H1 (cell line): ENCODE measurements around the gene FOXI2. TPM values are rescaled to one million over a fixed set of nuclear protein-coding genes. Genes with fewer than 3 reads are reported as not detected.

ENCODE experiments used
- CTCF ChIA-PET: fragments of 300-600 bp; sonication (Branson Sonifier 250); formaldehyde crosslinking; loops from one replicate; lab custom pipeline; 2021; ENCODE audit not compliant: partially characterized antibody; lab: Charles Lee
- POLR2A ChIA-PET: fragments of 300-600 bp; sonication (Branson Sonifier 250); formaldehyde crosslinking; loops from one replicate; lab custom pipeline; 2021; ENCODE audit warnings: inconsistent platforms; ENCODE audit not compliant: partially characterized antibody; lab: Charles Lee
- DNase-seq, 2 experiments: peaks; one replicate each; pipeline versions ENCODE4 v3.0.0 to v3.0.0-alpha.2; 2010 to 2022; ENCODE audit warnings: low spot score in 2 of 2, low read depth in 1 of 2, mixed read lengths in 1 of 2
- FAIRE-seq: peaks from 2 replicates; lab custom pipeline; 2011; peaks lifted over from hg19 to GRCh38; lab: Jason Lieb, UNC
- H2AFZ ChIP-seq: 2 replicates; pipeline ENCODE4 v1.8.1; 2012; ENCODE audit warnings: low read length, inconsistent platforms
- H2AK5ac ChIP-seq: 2 replicates; pipeline ENCODE4 v1.6.1; 2013; ENCODE audit warnings: low read depth, low read length
- H2BK120ac ChIP-seq: replicated peaks from 2 replicates; pipeline ENCODE3; 2013; ENCODE audit warnings: low read depth, low read length, inconsistent platforms
- H2BK12ac ChIP-seq: 2 replicates; pipeline ENCODE4 v1.6.1; 2013; ENCODE audit warnings: low read depth, low read length
- H2BK15ac ChIP-seq: 2 replicates; pipeline ENCODE4 v1.6.1; 2013; ENCODE audit warnings: low read length
- H2BK20ac ChIP-seq: 2 replicates; pipeline ENCODE4 v1.6.1; 2013; ENCODE audit warnings: low read length
- H2BK5ac ChIP-seq: 2 replicates; pipeline ENCODE4 v1.6.1; 2013; ENCODE audit warnings: low read depth, low read length
- H3K14ac ChIP-seq: 2 replicates; pipeline ENCODE4 v1.6.1; 2013; ENCODE audit warnings: inconsistent platforms; ENCODE audit not compliant: insufficient read length
- H3K18ac ChIP-seq: 2 replicates; pipeline ENCODE4 v1.6.1; 2013; ENCODE audit warnings: low read length; ENCODE audit errors: extremely low read depth
- H3K23ac ChIP-seq: 2 replicates; pipeline ENCODE4 v1.6.1; 2013; ENCODE audit warnings: inconsistent platforms; ENCODE audit not compliant: insufficient read length
- H3K23me2 ChIP-seq: 2 replicates; pipeline ENCODE4 v1.6.1; 2013; ENCODE audit warnings: low read depth, low read length
- H3K27ac ChIP-seq: 2 replicates; pipeline ENCODE4 v1.6.1; 2011; ENCODE audit warnings: low read depth, low read length, inconsistent platforms
- H3K27me3 ChIP-seq, 4 experiments: replicated peaks in 1 of 4; 1 replicate in 1 of 4; 2 replicates in 3 of 4; pipeline versions ENCODE4 v1.6.1 to v1.8.1; 2011 to 2013; ENCODE audit warnings: low read length in 3 of 4, mild to moderate bottlenecking in 3 of 4, inconsistent platforms in 2 of 4, mixed read lengths in 2 of 4, moderate library complexity in 1 of 4; ENCODE audit not compliant: control insufficient read depth in 3 of 4, insufficient read depth in 3 of 4; ENCODE audit errors: extremely low read depth in 1 of 4
- H3K36me3 ChIP-seq, 4 experiments: 2 replicates each; pipeline versions ENCODE4 v1.6.1 to v1.8.1; 2011 to 2013; ENCODE audit warnings: mild to moderate bottlenecking in 4 of 4, low read length in 3 of 4, moderate library complexity in 2 of 4, control low read depth in 1 of 4, inconsistent platforms in 1 of 4; ENCODE audit not compliant: insufficient read depth in 4 of 4, control insufficient read depth in 2 of 4
- H3K4ac ChIP-seq: replicated peaks from 2 replicates; pipeline ENCODE3; 2013; ENCODE audit warnings: low read length, low read depth, mixed read lengths, inconsistent platforms; ENCODE audit not compliant: insufficient read length
- H3K4me1 ChIP-seq, 4 experiments: replicated peaks in 1 of 4; 1 replicate in 1 of 4; 2 replicates in 3 of 4; pipeline versions ENCODE4 v1.6.1 to v1.8.1; 2011 to 2013; ENCODE audit warnings: low read length in 3 of 4, inconsistent platforms in 2 of 4, mixed read lengths in 1 of 4; ENCODE audit not compliant: insufficient read depth in 4 of 4, control insufficient read depth in 3 of 4
- H3K4me2 ChIP-seq, 2 experiments: 2 replicates each; pipeline versions ENCODE4 v1.6.1 to v1.8.1; 2011 to 2013; ENCODE audit warnings: low read depth in 2 of 2, low read length in 2 of 2, control low read depth in 1 of 2, inconsistent platforms in 1 of 2, mild to moderate bottlenecking in 1 of 2; ENCODE audit not compliant: insufficient read depth in 1 of 2
- H3K4me3 ChIP-seq, 4 experiments: fragments of 200-600, 300-600 bp in 1 of 4; sonication (generic), shearing (Covaris generic), sonication (Bioruptor Twin) in 1 of 4; 2 replicates each; pipeline versions ENCODE4 v1.5.1 to v1.8.1; 2011 to 2016; ENCODE audit warnings: low read length in 4 of 4, low read depth in 3 of 4, control low read depth in 2 of 4, inconsistent platforms in 2 of 4, mild to moderate bottlenecking in 2 of 4, mixed read lengths in 1 of 4, moderate library complexity in 1 of 4; ENCODE audit not compliant: insufficient read depth in 2 of 4; ENCODE audit errors: extremely low read depth in 1 of 4
- H3K56ac ChIP-seq: replicated peaks from 2 replicates; pipeline ENCODE3; 2013; ENCODE audit warnings: low read depth, mild to moderate bottlenecking, mixed read lengths, low read length, inconsistent platforms; ENCODE audit not compliant: insufficient read length
- H3K79me1 ChIP-seq: 2 replicates; pipeline ENCODE4 v1.6.1; 2013; ENCODE audit warnings: low read depth, low read length, control low read depth
- H3K79me2 ChIP-seq, 2 experiments: 2 replicates each; pipeline versions ENCODE4 v1.6.1 to v1.8.1; 2012 to 2013; ENCODE audit warnings: low read length in 2 of 2, mild to moderate bottlenecking in 2 of 2, inconsistent platforms in 1 of 2; ENCODE audit not compliant: insufficient read depth in 2 of 2, control insufficient read depth in 1 of 2
- H3K9ac ChIP-seq, 4 experiments: replicated peaks in 1 of 4; 1 replicate in 1 of 4; 2 replicates in 3 of 4; pipeline versions ENCODE4 v1.6.1 to v1.8.1; 2011 to 2013; ENCODE audit warnings: low read depth in 3 of 4, low read length in 3 of 4, control low read depth in 2 of 4, mild to moderate bottlenecking in 2 of 4, moderate library complexity in 2 of 4, inconsistent platforms in 1 of 4; ENCODE audit errors: extremely low read depth in 1 of 4
- H3K9me3 ChIP-seq, 2 experiments: 2 replicates each; pipeline versions ENCODE4 v1.6.1 to v1.8.1; 2012 to 2013; ENCODE audit warnings: mild to moderate bottlenecking in 2 of 2, moderate library complexity in 2 of 2, control low read depth in 1 of 2, inconsistent platforms in 1 of 2, low read depth in 1 of 2, low read length in 1 of 2, mixed read lengths in 1 of 2; ENCODE audit not compliant: insufficient read depth in 2 of 2
- H4K20me1 ChIP-seq, 2 experiments: replicated peaks in 1 of 2; 2 replicates each; pipeline versions ENCODE3 to v1.8.1; 2011 to 2013; ENCODE audit warnings: inconsistent platforms in 2 of 2, low read length in 2 of 2, mild to moderate bottlenecking in 1 of 2; ENCODE audit not compliant: insufficient read depth in 2 of 2, control insufficient read depth in 1 of 2
- H4K5ac ChIP-seq: 2 replicates; pipeline ENCODE4 v1.6.1; 2013; ENCODE audit warnings: low read length, low read depth, mixed read lengths, inconsistent platforms; ENCODE audit not compliant: insufficient read length
- H4K8ac ChIP-seq: 2 replicates; pipeline ENCODE4 v1.8.0; 2013; ENCODE audit warnings: mild to moderate bottlenecking, moderate library complexity, low read length, inconsistent platforms; ENCODE audit not compliant: insufficient read depth; ENCODE audit errors: extremely low read depth
- H4K91ac ChIP-seq: replicated peaks from 2 replicates; pipeline ENCODE3; 2013; ENCODE audit warnings: low read length, mixed read lengths, inconsistent platforms; ENCODE audit not compliant: insufficient read length
- ASH2L ChIP-seq: fragments of 200-600, 300-600 bp; sonication (generic); IDR thresholded peaks from one replicate; pipeline ENCODE4 v1.7.1; 2017; ENCODE audit warnings: low read length
- PHF8 ChIP-seq: fragments of 200-600 bp; sonication (generic); conservative IDR thresholded peaks from 2 replicates; pipeline ENCODE4 v1.7.1; 2012; ENCODE audit warnings: low read depth, mild to moderate bottlenecking, inconsistent platforms, low read length, moderate library complexity
- WGBS, 2 experiments: shearing (Covaris generic) in 1 of 2; methylation state at CpG; one replicate each; pipeline versions ENCODE4 v1.1.6 to v1.1.7; 2013 to 2015; ENCODE audit warnings: low lambda C conversion rate in 2 of 2, mixed read lengths in 2 of 2, inconsistent platforms in 1 of 2, low coverage in 1 of 2, missing lambda C conversion rate in 1 of 2; ENCODE audit not compliant: insufficient replicate concordance in 2 of 2, insufficient coverage in 1 of 2, insufficient read length in 1 of 2; ENCODE audit errors: extremely low coverage in 1 of 2, missing lambda C conversion rate in 1 of 2; 5-methylcytosine and 5-hydroxymethylcytosine counted together
- polyA plus RNA-seq, 7 experiments: library from polyadenylated mRNA; depleted of rRNA in 3 of 7; stranded (reverse) in 5 of 7; unstranded in 2 of 7; fragments of >200 nt in 5 of 7; fragments of 200-250 nt in 2 of 7; gene quantifications; 1 replicate in 5 of 7; 2 replicates in 1 of 7; 4 replicates in 1 of 7; pipeline versions ENCODE4 v1.2.1 to v1.2.3, GENCODE V29; 2011 to 2013; ENCODE audit warnings: missing spikeins in 2 of 7, mixed read lengths in 2 of 7
- total RNA-seq: library from RNA; stranded (reverse); fragmentation: NEBNext Ultra II Directional; extraction: Animal tissue kit (Norgen Biotek cat#: 25700); gene quantifications from 2 replicates; pipeline ENCODE4 v1.2.1, GENCODE V29; 2021

The FOXI2 gene
- total and polyA plus RNA-seq, 2 of the 8 experiments (the other 6 are each of a cell fraction or from before 2014, with no cell fraction given), result 1.0 TPM

- Histone ChIP-seq H2AFZ (no peak overlapping the region), H2BK20ac (no peak overlapping the region), H3K79me1 (no peaks in the 10 kb centered on the region), H3K9me3 (no peaks in the 10 kb centered on the region), H2BK15ac (no peak overlapping the region), H2AK5ac (no peak overlapping the region), H4K8ac (no peak overlapping the region), H3K27me3 (peaks cover 23 to 52% (median 50%) of the 10 kb centered on the region in 4 experiments), H3K14ac (no peak overlapping the region), H4K91ac (no peak overlapping the region), H4K5ac (no peak overlapping the region), H3K36me3 (0 out of 8 replicates have a peak, but pooled peaks cover 0 to 3% (median 0%) of the 10 kb centered on the region in 4 experiments), H3K4ac (no peak overlapping the region), H4K20me1 (peaks cover 0 to 5% of the 10 kb centered on the region in 2 experiments), H3K4me3 (no peak overlapping the region), H3K4me1 (peaks cover 0 to 25% (median 12%) of the 10 kb centered on the region in 4 experiments; a peak in 6 of 7 replicates), H3K79me2 (no peaks in the 10 kb centered on the region), H3K56ac (no peak overlapping the region), H3K27ac (no peak overlapping the region), H2BK120ac (no peak overlapping the region), H3K4me2 (no peak overlapping the region), H3K23me2 (peaks cover 26% of the 10 kb centered on the region; the same call in 1 of the 2 replicates), H3K9ac (no peak overlapping the region), H2BK12ac (no peak overlapping the region), H3K18ac (no peak overlapping the region), H2BK5ac (no peak overlapping the region), H3K23ac (no peak overlapping the region)
- 89% methylated on average over 1 of the region's 1 CpG; no CpG with 5 or more reads in 1 of the 2 experiments for WGBS, 2 experiments
- ChIA-PET CTCF (interaction anchor here (1.8 kb wide), 1 partner anchor 72 kb away, joined by 6 read pairs; no protein-coding TSS in a partner anchor), POLR2A (no interaction called here)
- DNase-seq (no peak), FAIRE-seq (no peak)
- TF ChIP-seq PHF8 (no peak), ASH2L (peak; percentile 98)
Measured at GRCh38 chr10:127739908-127740307, 2.9 kb downstream of the FOXI2 start.
